ENCODE data around the gene HSD11B2.

HSD11B2 gene

GRCh38 chr16:67415872-67416793, 14.8 kb upstream of the HSD11B2 start, which contains the start of gene ZDHHC1:
Gene ZDHHC1 (minus strand): TSS chr16:67416477. CDS start chr16:67407775, 8,702 bp downstream.
- DNase-seq, result no peak

- no peak for DNase-seq
These were observed 13.4 kb upstream of the HSD11B2 start for GRCh38 chr16:67417333-67418061.

GRCh38 chr16:67419502-67419901, 11.4 kb upstream of the HSD11B2 start:
- DNase-seq, result no peak

- DNase-seq, result no peak
These were observed 11.0 kb upstream of the HSD11B2 start for GRCh38 chr16:67419931-67420330.

- DNase-seq, result no peak
These were observed 9.9 kb upstream of the HSD11B2 start for GRCh38 chr16:67421030-67421429.

- no peak for DNase-seq
These were observed 7.9 kb upstream of the HSD11B2 start for GRCh38 chr16:67423015-67423414.

GRCh38 chr16:67423611-67424260, 7.2 kb upstream of the HSD11B2 start:
- DNase-seq, result no peak

- DNase-seq, result no peak
These were observed 6.7 kb upstream of the HSD11B2 start for GRCh38 chr16:67424261-67424615.

- no peak for DNase-seq
These were observed 5.9 kb upstream of the HSD11B2 start for GRCh38 chr16:67425061-67425460.

- DNase-seq, result no peak
These were observed 5.3 kb upstream of the HSD11B2 start for GRCh38 chr16:67425580-67425979.

GRCh38 chr16:67426022-67426421, 4.9 kb upstream of the HSD11B2 start:
- DNase-seq, result no peak

GRCh38 chr16:67426950-67427349, 4.0 kb upstream of the HSD11B2 start:
- DNase-seq, result no peak

GRCh38 chr16:67428146-67428731, 2.7 kb upstream of the HSD11B2 start:
- DNase-seq, result peak; percentile 70

GRCh38 chr16:67429053-67429798, 1.7 kb upstream of the HSD11B2 start:
- DNase-seq, result no peak

GRCh38 chr16:67429799-67430503, 970 bp upstream of the HSD11B2 start:
- no peak for DNase-seq

- DNase-seq, result no peak
These were observed 381 bp upstream of the HSD11B2 start for GRCh38 chr16:67430504-67430976.

GRCh38 chr16:67431775-67432505, 1.0 kb downstream of the HSD11B2 start:
- no peak for DNase-seq

- DNase-seq, result no peak
These were observed 1.6 kb downstream of the HSD11B2 start for GRCh38 chr16:67432506-67432890.

GRCh38 chr16:67433131-67433719, 2.3 kb downstream of the HSD11B2 start:
- DNase-seq, result no peak

GRCh38 chr16:67435758-67436164, 4.8 kb downstream of the HSD11B2 start:
- DNase-seq, result no peak
